ENCODE measurements around the gene RPL22L1.

DNA sequence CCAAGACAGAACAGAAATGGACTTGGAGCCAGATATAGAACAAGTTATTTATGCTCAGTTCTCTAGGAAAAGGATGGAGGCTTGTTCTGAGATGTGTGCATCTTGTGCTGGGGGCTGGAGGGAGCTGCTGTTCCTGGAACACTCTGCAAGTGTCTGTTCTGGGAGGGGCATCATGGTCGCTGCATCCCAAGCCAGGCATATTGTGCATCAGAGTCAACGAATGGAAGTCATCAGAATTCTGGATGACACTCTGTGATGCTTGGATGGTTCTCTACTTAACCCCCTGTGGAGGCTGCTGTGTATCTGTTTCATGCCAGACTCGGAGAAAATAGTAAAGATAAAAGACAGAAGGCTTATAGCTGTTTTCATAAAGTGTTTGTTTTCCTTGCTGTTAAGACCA is 34.7 kb downstream of the RPL22L1 start:
- TF ChIP-seq, protein P1, sequence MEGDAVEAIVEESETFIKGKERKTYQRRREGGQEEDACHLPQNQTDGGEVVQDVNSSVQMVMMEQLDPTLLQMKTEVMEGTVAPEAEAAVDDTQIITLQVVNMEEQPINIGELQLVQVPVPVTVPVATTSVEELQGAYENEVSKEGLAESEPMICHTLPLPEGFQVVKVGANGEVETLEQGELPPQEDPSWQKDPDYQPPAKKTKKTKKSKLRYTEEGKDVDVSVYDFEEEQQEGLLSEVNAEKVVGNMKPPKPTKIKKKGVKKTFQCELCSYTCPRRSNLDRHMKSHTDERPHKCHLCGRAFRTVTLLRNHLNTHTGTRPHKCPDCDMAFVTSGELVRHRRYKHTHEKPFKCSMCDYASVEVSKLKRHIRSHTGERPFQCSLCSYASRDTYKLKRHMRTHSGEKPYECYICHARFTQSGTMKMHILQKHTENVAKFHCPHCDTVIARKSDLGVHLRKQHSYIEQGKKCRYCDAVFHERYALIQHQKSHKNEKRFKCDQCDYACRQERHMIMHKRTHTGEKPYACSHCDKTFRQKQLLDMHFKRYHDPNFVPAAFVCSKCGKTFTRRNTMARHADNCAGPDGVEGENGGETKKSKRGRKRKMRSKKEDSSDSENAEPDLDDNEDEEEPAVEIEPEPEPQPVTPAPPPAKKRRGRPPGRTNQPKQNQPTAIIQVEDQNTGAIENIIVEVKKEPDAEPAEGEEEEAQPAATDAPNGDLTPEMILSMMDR (IDR thresholded peaks at IDR 0.05) = no peak
- TF ChIP-seq POLR2A (IDR thresholded peaks at IDR 0.05) (no peak), POLR2AphosphoS5 (IDR thresholded peaks at IDR 0.05) (no peak)
